HG02884 (cell line): ENCODE results near the gene TOM1.

ENCODE experiments used
- ATAC-seq: cut with Tn5 transposase; IDR thresholded peaks from one replicate; pipeline ENCODE4 v1.9.1; 2021; ENCODE audit warnings: mild to moderate bottlenecking, moderate library complexity; ENCODE audit not compliant: unreplicated experiment

Gene TOM1

GRCh38 chr22:35299673-35300499, at the start of gene TOM1:
TSS of gene TOM1 (plus strand) at chr22:35299894. CDS start at chr22:35299929, 35 bp downstream.
- peak; percentile 91 for ATAC-seq

- no peak for ATAC-seq
Observed at GRCh38 chr22:35250156-35250555, 49.5 kb upstream of the TOM1 start.

GRCh38 chr22:35253946-35254345, 45.7 kb upstream of the TOM1 start:
- no peak for ATAC-seq

GRCh38 chr22:35257002-35257320, 42.7 kb upstream of the TOM1 start:
- ATAC-seq: peak; percentile 20

GRCh38 chr22:35257321-35258190, 42.1 kb upstream of the TOM1 start, which contains the start of gene HMGXB4:
TSS of gene HMGXB4 (plus strand) at chr22:35257493. CDS start at chr22:35262391, 4,898 bp downstream.
- ATAC-seq: peak; percentile 84

GRCh38 chr22:35258191-35258988, 41.3 kb upstream of the TOM1 start:
- ATAC-seq: no peak

- ATAC-seq: no peak
Observed at GRCh38 chr22:35264986-35265385, 34.7 kb upstream of the TOM1 start.

GRCh38 chr22:35266277-35266676, 33.4 kb upstream of the TOM1 start:
- ATAC-seq: no peak

- no peak for ATAC-seq
Observed at GRCh38 chr22:35269630-35270029, 30.1 kb upstream of the TOM1 start.

GRCh38 chr22:35274154-35274871, 25.4 kb upstream of the TOM1 start:
- no peak for ATAC-seq

- no peak for ATAC-seq
Observed at GRCh38 chr22:35275580-35275979, 24.1 kb upstream of the TOM1 start.

GRCh38 chr22:35276019-35276418, 23.7 kb upstream of the TOM1 start:
- no peak for ATAC-seq

- ATAC-seq: no peak
Observed at GRCh38 chr22:35288116-35288515, 11.6 kb upstream of the TOM1 start.

- ATAC-seq: no peak
Observed at GRCh38 chr22:35292786-35293185, 6.9 kb upstream of the TOM1 start.

GRCh38 chr22:35296051-35296450, 3.6 kb upstream of the TOM1 start:
- no peak for ATAC-seq

- ATAC-seq: peak; percentile 10
Observed at GRCh38 chr22:35299217-35299672, 449 bp upstream of the TOM1 start.

- ATAC-seq: no peak
Observed at GRCh38 chr22:35301372-35301874, 1.7 kb downstream of the TOM1 start.

- ATAC-seq: no peak
Observed at GRCh38 chr22:35303029-35303624, 3.4 kb downstream of the TOM1 start.

- no peak for ATAC-seq
Observed at GRCh38 chr22:35305525-35306070, 5.9 kb downstream of the TOM1 start.
